IPS DF 6.9 (cell line): ENCODE data around the gene WBP2.

ENCODE experiments used
- DNase-seq: peaks from one replicate; pipeline ENCODE4 v3.0.0-alpha.2; 2013; ENCODE audit warnings: low read depth, low spot score
- H3K27ac ChIP-seq: one replicate; pipeline ENCODE4 v1.5.1; 2013; ENCODE audit warnings: low read length, control low read depth
- H3K27me3 ChIP-seq: 2 replicates; pipeline ENCODE4 v1.6.1; 2013; ENCODE audit warnings: mild to moderate bottlenecking, low read length; ENCODE audit not compliant: control insufficient read depth, insufficient read depth
- H3K36me3 ChIP-seq: 2 replicates; pipeline ENCODE4 v1.6.1; 2013; ENCODE audit warnings: low read length; ENCODE audit not compliant: control insufficient read depth, insufficient read depth
- H3K4me1 ChIP-seq: 2 replicates; pipeline ENCODE4 v1.6.1; 2013; ENCODE audit warnings: low read length; ENCODE audit not compliant: control insufficient read depth, insufficient read depth
- H3K4me3 ChIP-seq: 2 replicates; pipeline ENCODE4 v1.5.1; 2013; ENCODE audit warnings: mild to moderate bottlenecking, low read length
- H3K9me3 ChIP-seq: 2 replicates; pipeline ENCODE4 v1.6.1; 2013; ENCODE audit warnings: low read length, inconsistent platforms; ENCODE audit not compliant: control insufficient read depth, insufficient read depth
- WGBS: extraction: QIAGEN DNeasy Blood & Tissue Kit; methylation state at CpG from one replicate; pipeline ENCODE4 v1.1.7; 2013; ENCODE audit warnings: mixed read lengths, missing lambda C conversion rate; ENCODE audit not compliant: insufficient read length, insufficient coverage; 5-methylcytosine and 5-hydroxymethylcytosine counted together

Gene WBP2

DNA sequence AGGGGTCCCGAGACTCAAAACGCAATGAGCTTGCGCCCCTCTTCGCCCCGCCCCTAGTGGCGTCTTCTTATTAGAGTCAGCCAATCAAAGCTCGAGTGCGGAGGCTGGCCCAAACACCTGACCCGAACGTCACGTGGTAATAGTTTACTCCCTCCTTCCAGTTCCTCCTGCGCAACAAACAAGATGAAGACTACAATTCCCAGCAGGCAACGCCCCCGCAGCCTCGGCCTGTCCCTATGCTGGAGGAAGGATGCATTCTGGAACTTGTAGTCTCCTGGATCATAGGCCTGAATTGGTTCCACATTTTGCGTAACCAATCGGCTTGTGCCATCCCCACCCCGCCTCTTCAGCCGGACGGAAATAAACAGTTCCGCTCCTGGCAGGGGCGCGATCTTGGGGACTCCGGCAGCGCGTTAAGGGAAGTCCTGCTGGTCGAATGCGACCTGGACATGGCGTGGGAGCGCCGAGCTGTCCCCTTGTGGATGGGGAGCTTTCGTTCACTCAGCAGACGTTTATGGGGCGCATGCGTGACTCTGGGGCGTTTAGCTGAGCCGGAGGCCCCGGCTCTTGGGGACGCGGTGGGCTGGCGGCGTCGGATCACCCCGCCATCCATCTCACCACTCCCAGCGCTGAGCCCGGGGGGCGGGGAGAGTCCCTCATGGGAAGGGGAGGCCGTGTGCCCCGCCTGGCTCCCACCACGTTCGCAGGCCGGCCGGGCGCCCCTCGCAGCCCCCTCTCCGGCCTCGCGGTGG is at the start of gene WBP2:
Gene WBP2, minus strand, starts transcription at position 26 of the 752 bp plus-strand sequence. CDS start 38 bp downstream, outside the sequence.
- Histone ChIP-seq H3K4me1 (no peaks in the 10 kb centered on the region), H3K9me3 (no peaks in the 10 kb centered on the region), H3K4me3 (peak within 1 kb of the TSS; percentile 94), H3K36me3 (peaks cover 3% of the 10 kb centered on the region), H3K27ac (no peak within 1 kb of the TSS), H3K27me3 (no peaks in the 10 kb centered on the region)
- no CpG with 5 or more reads among the region's 58 CpGs for WGBS
- peak; percentile 100 for DNase-seq

DNA sequence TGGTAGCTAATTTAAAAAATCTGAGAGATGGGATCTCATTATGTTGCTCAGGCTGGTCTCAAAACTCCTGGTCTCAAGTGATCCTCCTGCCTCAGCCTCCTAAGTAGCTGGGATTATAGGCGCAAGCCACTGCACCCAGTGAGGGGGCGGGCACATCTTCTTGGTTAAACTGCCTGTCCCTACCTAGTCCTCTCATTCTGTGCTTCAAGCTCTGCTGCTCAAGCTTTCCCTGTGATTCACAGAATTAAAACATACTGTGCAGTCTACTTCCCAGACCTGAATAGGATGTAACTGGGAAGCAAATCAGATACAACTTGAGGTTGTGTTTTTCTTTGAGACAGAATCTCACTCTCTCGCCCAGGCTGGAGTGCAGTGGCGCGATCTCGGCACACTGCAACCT is 47.3 kb upstream of the WBP2 start:
- WGBS, result no CpG with 5 or more reads among the region's 6 CpGs
- no peak for DNase-seq
- no peak overlapping the region for H3K4me3 ChIP-seq
- peaks cover 30% of the 10 kb centered on the region for H3K36me3 ChIP-seq
- no peaks in the 10 kb centered on the region for H3K9me3 ChIP-seq
- H3K27ac ChIP-seq, result no peak overlapping the region
- no peaks in the 10 kb centered on the region for H3K4me1 ChIP-seq
- H3K27me3 ChIP-seq, result no peaks in the 10 kb centered on the region

DNA sequence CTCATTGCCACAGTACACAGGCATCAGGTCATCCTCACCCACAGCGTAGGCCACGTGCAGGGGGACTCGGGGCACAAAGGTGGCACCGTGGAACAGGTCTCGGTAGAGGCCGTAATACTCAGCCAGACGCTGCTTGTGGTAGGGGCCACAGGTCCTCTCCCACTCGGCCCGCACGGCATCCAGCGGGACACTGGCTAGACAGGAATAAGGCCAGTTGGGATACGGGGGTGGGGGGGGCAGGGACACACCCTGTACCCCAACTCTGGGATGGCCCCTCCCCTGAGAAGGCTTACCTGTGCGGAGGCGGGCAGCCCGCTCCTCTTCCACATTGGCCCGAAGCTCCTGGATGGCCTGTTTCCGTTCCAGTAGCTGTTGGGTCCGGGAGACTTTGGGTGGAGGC is 46.6 kb upstream of the WBP2 start:
- peaks cover 30% of the 10 kb centered on the region for H3K36me3 ChIP-seq
- no peak overlapping the region for H3K4me3 ChIP-seq
- no peak overlapping the region for H3K27ac ChIP-seq
- H3K27me3 ChIP-seq, result no peaks in the 10 kb centered on the region
- no peak for DNase-seq
- no peaks in the 10 kb centered on the region for H3K4me1 ChIP-seq
- H3K9me3 ChIP-seq, result no peaks in the 10 kb centered on the region
- no CpG with 5 or more reads among the region's 18 CpGs for WGBS

GRCh38 chr17:75900691-75901533 is 45.8 kb upstream of the WBP2 start:
- Histone ChIP-seq H3K27me3 (no peaks in the 10 kb centered on the region), H3K4me1 (no peaks in the 10 kb centered on the region), H3K9me3 (no peaks in the 10 kb centered on the region), H3K4me3 (no peak overlapping the region), H3K27ac (no peak overlapping the region), H3K36me3 (peaks cover 30% of the 10 kb centered on the region)
- no CpG with 5 or more reads among the region's 13 CpGs for WGBS
- no peak for DNase-seq

DNA sequence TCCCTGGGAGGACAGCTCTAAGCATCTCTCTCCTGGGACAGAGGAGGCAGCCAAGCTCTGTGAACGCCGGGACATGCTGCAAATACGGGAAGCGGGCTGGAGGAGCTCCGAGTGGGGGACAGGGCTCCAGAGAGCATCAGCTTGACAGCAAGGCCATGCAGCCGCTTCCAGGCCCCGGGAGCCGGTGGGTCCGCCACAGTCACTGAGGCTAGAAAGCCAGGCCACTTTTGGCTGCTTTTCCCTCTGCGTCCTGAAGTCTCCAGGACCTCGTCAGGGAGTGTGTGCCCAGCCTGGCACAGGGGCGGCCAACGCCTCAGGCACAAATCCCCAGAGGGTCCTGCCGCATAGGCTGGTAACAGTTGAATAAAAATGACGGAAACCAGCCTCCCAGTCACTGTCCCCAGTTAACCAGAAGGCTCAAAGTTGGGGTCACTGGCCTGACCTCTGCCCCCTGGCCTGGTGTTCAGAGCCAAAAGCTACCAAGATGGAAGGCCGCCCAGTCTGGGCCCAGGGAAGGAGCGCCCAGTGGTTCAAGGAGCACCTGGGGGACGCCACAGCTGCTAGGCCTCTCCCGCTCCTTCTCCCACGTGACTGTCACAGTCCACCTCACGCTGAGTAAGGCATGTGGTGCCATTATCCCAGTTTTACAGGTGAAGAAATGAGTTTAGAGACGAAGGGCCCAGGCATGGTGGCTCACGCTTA is 44.8 kb upstream of the WBP2 start:
- Histone ChIP-seq H3K27me3 (no peaks in the 10 kb centered on the region), H3K27ac (no peak overlapping the region), H3K4me3 (no peak overlapping the region), H3K36me3 (peaks cover 30% of the 10 kb centered on the region), H3K4me1 (peaks cover 7% of the 10 kb centered on the region), H3K9me3 (no peaks in the 10 kb centered on the region)
- no peak for DNase-seq
- WGBS, result no CpG with 5 or more reads among the region's 23 CpGs

- Histone ChIP-seq H3K27ac (no peak overlapping the region), H3K4me1 (peaks cover 10% of the 10 kb centered on the region), H3K4me3 (no peak overlapping the region), H3K27me3 (no peaks in the 10 kb centered on the region), H3K9me3 (no peaks in the 10 kb centered on the region), H3K36me3 (peaks cover 30% of the 10 kb centered on the region)
- WGBS, result no CpG with 5 or more reads among the region's 13 CpGs
- no peak for DNase-seq
These were observed 44.2 kb upstream of the WBP2 start for GRCh38 chr17:75899353-75899752.

DNA sequence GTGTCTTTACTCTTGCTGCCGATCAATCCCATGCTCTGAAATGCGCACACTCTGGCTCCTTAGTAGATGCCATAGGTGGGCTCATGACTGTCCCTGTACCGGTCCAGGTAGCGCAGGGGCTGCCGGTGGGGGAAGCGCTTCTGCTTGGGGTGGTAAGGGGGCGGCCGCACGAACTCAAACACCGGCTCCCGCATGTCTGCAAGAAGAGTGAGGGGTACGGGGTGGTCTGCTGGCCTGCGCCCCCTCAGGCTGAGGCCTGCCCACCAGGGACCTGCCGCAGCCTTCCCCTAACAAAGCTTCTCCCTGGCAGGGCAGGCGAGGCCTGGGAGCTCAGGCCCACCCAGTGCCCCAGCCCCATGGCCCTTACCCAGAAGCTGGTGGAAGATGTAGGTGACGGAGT is 43.7 kb upstream of the WBP2 start:
- H3K27me3 ChIP-seq, result no peaks in the 10 kb centered on the region
- no peak overlapping the region for H3K4me3 ChIP-seq
- DNase-seq, result no peak
- no peak overlapping the region for H3K27ac ChIP-seq
- H3K4me1 ChIP-seq, result peaks cover 13% of the 10 kb centered on the region
- no peaks in the 10 kb centered on the region for H3K9me3 ChIP-seq
- peaks cover 30% of the 10 kb centered on the region for H3K36me3 ChIP-seq
- WGBS, result no CpG with 5 or more reads among the region's 16 CpGs

DNA sequence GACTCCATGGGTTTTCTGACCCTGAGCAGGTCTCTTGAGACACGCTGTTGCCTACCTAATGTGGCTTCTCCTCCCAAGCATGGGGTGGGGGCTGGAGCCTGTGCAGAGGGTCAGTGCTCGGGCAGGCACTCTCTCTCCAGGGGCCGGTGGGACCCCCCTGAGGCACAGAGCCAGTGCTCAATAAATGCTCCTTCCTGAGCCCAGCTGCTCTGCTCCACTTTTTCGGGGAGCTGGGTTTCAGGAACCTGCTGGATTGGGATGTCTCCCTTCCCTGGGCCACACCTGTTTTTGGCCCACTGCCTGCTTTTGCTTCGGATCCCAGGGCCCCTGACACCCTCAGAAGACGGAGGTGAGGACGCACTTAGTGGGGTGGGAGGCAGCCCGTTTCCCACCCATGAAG is 42.9 kb upstream of the WBP2 start:
- Histone ChIP-seq H3K27me3 (no peaks in the 10 kb centered on the region), H3K27ac (no peak overlapping the region), H3K36me3 (peaks cover 30% of the 10 kb centered on the region), H3K4me1 (peaks cover 13% of the 10 kb centered on the region), H3K4me3 (no peak overlapping the region), H3K9me3 (no peaks in the 10 kb centered on the region)
- no CpG with 5 or more reads among the region's 8 CpGs for WGBS
- no peak for DNase-seq

DNA sequence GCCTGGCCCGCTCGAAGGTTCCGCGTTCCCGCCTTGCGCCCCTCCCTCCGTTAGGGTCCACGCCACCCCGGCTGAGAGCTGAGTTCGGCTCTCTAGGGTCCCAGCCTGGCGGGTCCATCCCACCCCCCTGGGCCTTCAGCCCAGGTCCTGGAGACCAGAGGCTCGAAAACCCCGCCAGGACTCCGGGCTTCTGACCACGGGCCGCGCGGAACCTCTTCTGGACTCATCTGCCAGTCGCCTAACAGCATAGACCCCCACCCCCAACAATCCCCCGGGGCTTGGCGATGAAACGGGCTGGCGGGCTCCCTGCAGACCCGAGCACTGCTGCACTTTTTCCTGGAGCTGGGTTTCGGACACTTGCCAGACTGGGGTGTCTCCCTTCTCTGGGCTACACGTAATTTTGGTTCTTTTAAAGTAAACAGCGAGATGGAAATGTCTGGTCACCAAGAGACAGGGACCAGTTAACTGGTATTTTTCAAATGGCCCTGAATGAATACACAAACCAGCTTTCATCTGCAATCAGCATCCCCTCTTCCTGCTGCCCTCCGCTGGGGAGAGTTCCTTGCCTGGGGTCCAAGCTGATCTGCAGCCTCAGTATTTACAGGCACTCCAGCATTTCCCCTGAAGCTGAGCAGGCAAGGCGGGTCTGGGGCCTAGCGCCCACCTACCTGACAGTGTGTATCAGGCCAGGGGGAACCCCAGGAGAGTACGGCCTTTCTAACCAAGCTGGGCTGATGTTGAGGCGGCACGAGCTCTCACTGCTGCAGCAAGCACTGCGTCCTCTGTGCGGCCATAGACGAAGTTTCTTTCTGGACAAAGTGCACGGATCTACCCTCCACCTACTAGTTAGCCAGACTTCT is 42.3 kb upstream of the WBP2 start:
- peak overlapping the region; percentile 77; the same call in 1 of the 2 replicates for H3K4me3 ChIP-seq

More for the DNA sequence above, 42.3 kb upstream of the WBP2 start:
- peaks cover 13% of the 10 kb centered on the region for H3K4me1 ChIP-seq
- DNase-seq, result no peak
- H3K27ac ChIP-seq, result no peak overlapping the region
- peaks cover 31% of the 10 kb centered on the region for H3K36me3 ChIP-seq
- no peaks in the 10 kb centered on the region for H3K9me3 ChIP-seq
- WGBS, result no CpG with 5 or more reads among the region's 37 CpGs
- no peaks in the 10 kb centered on the region for H3K27me3 ChIP-seq
